HG02870 (cell line): ENCODE data around the gene MED12L.

ENCODE experiments used
- ATAC-seq: cut with Tn5 transposase; IDR thresholded peaks from one replicate; pipeline ENCODE4 v1.9.1; 2021; ENCODE audit warnings: mild to moderate bottlenecking, moderate library complexity; ENCODE audit not compliant: unreplicated experiment

Gene MED12L

DNA sequence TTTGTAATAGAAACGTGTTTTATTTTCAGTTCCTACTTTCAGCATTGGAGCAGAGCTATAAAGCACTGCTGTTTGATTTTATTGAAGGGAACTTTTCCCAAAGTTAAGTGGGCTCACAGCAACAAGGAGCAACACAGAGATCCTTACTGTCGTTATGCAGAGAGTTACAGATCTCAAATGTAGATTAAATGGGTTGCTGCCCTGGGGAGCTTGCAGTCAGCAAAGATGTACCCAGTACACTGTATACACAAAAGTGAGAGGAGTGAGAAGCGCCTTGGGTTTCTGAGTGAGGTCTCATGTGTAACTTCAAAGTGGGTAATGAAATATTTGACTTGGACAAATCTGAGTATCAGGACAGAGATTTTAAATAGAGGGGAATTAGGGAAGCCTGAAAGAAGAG, 47.7 kb downstream of the MED12L start:
- no peak for ATAC-seq

DNA sequence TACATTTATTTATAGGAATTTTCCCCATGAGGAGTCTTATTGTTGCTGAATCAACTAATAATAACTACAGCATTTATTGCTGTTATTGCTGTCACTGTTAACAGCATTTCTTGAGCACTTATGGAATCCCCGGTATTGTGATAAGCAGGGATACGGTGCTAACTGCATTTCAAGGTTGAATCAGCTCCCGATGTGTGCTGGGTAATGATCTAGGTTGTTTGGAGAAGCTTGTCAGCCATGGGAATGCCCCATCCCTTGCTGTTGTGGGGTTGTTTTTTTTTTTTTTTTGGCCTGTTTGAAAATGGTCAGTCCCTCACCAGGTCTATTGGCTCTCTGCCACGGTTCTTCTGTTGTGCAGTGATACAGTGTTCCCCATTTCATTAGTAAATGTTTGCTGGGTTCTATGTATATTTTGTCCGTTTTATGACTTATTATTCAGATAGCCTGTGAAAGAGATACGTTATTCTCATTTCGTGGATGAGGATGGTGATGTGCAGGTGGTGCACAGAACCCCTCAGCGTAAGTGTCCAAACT, 48.5 kb downstream of the MED12L start:
- ATAC-seq, result no peak

DNA sequence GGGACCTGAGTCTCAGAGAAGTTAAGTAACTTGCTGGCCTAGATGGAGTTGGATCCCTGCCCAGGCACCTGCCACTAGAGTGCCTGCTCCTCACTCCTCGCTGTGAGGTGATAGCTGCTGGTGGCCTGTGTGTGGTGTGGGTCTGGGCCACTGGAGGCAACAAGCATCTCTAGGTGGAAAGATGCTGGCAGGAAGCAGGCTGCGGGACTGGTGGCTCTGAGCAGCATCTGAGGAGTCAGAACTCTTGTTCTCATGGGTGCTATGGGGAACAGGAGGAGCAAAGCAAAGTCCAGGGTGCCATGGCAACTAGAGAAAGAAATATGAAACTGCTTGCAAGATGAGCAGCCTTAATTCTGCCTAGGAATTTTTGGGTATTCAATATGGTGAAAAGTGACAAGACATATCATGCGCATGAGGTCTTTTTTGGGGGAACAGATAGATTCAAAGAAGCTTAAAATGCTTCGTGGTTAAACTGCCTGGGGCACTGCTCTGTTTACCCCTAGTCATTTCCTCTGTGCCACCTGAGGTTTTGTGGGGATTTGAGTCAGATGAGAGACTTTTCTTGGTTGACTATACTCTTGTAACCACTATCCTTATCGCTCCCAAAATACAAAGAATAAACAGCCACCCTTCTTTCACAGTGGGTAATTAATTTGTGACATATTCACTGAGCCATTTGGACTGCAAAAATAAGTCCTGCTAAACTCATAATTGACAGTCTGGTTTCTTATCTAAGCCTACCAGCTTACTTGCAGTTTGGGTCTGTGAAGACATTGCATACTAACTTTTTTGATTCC, 50.3 kb downstream of the MED12L start:
- ATAC-seq, result peak; percentile 54

DNA sequence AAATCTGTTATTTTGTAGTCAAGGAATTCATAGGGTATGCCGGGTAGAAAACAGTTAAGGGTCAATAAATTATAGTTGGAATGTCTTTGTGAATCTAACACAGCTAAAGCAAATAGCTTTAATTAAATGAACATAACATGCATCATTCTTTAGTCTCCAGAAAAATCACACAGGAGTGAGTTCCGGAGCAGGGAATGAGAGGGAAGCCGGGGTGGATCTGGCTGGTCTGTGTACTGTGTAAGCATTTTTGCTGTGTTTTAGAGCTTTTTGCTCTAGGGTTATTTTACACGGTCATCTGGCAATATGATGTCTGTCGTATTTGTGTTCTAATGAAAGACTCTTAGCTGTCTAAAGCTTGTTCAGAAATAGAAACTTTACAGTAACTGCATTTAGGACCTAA, 57.5 kb downstream of the MED12L start:
- ATAC-seq, result no peak

DNA sequence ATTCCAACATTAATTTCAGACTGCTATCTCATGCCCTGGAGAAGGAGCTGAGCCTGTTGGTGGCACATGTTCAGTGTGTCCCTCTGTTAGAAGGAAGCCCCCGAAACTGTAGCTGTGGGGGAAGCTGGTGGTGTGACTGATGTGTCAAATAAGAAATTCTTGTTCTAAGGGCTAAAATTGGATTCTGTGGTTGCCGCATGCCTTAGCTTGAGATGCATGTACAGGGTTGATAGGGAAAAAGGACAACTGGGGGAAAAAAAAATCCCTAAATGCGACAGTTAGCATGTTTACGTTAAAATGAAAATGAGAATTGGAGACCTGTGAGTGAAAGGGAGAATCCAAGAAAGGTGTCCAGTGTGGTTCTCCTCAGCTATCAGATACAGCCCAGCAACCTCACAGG, 58.6 kb downstream of the MED12L start:
- no peak for ATAC-seq

DNA sequence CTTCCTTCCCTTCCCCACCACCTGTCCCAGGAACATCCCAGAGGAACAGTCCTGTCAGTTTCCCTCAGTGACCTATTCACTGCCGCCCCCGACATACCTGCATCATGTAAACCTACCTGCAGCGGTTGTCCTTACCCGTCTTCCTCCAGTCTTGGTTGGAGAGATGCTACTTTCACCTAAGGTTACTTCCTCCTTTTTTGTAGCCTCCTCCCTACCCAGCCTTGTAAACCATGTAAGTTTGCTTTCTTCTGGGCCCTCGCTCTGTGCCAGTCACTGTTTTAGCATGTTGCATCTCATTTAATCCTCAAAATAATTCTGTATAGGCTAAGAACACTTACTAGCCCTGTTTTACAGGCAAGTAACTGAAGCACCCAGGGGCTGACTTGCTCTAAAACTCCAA, 59.3 kb downstream of the MED12L start:
- no peak for ATAC-seq

DNA sequence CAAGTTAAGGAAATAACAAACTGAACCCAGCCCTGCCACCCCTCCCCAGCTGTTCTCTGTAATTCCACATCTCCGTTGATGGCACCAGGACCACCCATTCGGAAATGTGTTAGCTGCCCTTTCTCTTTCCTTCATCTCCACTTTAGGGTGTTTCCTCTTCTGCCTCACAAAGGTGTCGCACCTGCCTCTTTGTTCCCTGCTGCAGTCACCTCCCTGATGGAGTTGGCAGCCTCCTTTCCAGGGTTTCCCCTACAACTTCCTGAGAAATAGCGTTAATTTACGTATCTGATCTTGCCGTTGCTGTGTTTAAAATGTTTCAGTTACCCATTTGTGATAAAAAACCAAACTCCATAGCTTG, 60.2 kb downstream of the MED12L start:
- ATAC-seq, result no peak

DNA sequence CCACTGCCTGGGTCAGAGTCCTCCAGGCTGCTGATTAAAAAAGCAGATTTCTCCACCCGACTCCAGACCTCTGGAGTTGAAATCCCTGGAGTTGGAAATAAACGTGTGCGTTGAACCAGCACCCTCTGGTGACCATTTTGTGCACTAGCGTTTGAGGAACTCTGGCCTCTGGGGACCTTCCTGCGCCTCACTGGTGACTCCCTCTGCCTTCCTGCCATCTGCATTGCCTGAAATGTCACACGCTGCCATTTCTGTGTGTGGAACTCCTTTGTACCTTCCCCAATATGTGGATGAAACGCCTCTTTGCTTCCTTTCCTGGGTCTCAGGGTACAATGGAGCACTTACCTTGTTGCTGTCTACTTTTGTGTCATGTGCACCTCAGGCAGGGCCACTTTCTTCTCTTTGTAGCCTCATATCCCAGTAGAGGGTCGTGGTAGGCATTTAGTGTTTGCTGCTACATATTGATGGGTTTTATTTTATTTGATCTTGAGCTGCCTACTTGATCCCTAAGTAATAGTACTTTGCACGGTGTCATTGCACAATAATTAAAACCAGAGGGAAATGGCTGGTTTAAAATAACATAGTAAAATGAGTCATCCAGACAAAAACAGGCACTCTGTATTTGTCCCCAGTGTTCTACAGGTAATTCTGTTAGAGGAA, 60.7 kb downstream of the MED12L start:
- peak; percentile 93 for ATAC-seq

DNA sequence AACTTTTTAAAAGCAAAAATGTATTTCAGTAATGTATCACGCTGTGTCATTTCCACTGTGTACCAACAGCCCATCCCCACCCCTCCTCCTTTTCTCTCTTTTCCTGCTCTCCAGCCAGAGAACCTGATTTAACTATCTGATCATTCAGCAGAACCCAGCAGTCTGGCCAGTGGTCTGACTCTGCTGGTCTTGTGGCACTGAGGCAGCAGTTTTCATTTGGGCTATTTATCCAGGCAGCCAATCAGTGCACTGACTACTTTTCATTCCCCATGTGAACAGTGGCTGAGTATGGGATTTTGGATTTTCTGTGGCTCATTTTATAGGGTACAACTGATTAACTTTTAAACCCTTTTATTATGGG, 61.2 kb downstream of the MED12L start:
- ATAC-seq, result no peak

DNA sequence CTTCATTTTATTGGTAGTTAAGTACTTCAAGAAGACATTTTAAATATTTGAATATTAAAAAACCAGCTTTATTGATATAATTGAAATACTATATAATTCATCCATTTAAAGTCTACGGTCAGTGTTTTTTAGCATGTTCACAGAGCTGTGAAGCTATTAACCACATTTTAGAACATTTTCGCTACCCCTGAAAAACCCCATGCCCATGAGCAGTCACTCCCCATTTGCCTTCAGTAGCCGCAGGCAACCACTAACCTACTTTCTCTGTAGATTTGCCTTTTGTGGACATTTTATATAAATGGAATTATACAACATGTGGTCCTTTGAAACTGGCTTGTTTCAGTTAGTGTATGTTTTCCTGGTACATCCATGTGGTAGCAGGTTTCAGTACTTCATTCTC, 61.8 kb downstream of the MED12L start:
- no peak for ATAC-seq

DNA sequence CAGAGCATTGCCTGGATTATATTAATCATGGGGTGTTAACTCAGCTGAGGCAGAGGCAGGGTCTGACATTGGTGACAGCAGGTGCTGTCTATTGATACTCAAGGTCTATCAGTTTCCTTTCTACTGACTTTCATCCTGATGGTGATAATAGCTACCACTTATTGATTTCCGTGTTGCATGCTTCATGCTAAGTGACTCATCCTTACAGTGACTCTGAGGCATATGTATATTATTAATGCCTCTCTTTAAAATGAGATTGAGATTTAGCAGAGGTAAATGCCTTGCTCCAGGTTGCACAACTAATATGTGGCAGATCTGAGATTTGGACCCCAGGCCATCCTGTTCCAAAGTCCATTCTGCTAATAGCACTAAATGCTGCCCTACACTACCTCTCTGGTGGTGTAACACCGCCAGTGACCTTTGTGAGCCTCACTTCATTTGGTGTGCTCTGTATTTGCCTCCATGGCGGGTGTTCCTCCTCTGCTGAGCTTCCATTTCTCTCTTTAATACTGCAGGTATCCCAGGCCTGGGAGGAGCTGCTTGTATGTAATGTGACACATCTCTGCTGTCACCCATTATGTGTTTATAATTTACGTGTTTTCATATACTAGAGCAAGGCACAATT, 67.1 kb downstream of the MED12L start:
- ATAC-seq, result no peak

DNA sequence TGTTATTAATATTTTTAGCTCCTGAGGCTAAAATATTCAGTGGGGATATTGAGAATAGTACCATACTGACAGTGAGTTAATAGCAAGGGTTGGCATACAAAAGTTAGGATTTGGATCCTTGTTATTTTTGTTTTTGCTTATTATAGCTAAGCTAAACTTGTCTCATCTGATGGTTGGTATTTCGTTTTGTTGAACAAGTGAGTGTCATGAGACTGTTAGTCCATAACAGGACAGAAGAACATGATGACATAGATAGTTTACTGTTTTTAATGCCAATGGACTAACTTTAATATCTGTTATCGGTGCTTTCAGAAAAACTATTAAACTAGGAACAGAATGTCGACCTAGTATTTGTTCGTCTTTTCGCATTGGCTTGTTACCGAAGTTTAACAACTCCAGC, 69.1 kb downstream of the MED12L start:
- no peak for ATAC-seq

DNA sequence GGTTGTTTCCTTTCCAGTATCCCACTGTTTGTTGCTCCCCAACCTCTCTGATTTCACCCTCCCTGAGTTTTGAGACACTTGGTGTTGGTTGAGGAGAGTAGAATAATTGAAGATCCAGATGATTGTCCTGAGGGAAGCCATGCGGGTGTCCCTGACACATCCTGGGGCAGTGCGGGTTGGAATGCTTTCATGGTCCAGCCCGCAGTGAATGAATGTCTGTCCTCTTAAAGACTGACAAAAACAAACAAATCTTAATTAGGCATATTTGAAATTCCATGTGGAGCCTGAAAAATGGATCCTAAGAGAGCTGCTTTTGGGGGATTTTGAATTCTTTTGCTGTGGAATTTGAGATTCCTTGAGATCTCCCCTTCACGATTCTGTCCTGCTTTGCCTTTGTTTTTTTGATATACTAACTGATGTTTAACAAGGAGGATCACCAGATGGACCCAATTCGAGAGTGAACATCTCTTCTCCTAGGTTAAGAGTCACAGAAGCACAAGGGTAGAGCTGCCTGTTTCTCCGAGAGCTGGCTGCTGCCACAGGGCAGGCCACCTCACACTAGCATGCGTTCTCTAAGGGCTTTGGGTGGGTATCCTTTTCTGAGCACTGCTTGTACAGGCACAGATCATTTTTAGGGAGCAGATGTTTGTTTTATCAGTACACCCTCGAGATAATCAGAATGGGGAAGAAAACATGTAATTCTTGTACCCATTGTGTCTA, 70.1 kb downstream of the MED12L start:
- ATAC-seq, result no peak

DNA sequence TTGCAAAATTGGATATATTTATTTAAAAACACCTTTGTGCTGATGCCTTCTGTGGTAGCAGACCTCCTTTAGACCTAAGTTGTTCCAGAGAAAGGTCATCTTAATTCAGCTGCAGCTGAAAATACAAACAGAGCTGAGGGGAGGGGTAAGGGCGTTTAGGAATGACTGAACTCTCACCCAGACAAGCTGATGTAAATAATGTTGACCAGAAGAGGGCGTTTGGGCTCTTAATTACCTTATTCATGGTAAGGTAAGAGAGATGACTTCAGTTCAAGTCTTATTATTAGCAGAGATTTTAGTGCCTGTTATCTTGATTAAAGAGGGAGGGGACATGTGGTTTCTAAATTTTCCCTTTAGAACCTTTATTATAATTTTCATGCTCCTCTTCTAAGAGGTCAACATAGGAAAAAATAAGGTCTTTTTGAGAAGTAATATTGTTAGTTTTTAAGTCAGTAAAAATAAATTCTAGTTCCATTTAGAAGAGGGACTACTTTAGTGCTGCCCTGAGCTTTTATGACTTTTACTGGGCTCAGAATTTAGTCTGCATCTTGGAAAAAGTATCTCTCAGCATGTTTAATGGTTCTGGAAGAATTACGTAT, 71.3 kb downstream of the MED12L start:
- ATAC-seq, result peak; percentile 82

DNA sequence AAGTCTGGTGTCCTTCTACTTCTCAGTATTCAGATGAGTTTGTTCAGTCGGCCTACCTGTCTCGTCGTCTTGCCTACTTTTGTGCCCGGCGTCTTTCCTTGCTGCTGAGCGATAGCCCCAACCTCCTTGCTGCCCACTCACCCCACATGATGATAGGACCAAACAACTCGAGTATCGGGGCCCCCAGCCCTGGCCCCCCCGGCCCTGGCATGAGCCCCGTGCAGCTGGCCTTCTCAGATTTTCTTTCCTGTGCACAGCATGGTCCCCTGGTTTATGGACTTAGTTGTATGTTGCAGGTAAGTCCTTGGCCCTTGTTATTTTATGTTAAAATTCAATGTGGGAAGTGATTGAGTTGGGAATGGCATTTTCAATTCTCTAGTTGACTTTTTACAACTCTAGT, 74.3 kb downstream of the MED12L start:
- no peak for ATAC-seq

DNA sequence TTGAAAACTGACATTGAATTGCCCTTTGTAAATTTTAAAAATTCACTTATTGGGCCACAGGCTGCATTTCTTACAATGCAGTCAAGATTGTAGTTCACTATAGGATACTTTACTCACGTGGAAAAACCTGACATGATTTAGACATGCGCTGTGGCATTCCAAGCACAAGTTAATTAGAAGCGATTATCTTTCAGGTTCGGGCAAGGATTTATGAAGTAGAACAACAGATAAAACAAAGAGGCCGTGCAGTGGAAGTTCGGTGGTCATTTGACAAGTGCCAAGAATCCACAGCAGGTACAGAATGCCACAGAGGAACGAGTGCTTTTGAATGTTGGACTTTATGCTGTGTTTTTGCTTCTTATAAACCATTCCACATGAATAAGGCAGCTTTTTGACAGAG, 79.8 kb downstream of the MED12L start:
- no peak for ATAC-seq

DNA sequence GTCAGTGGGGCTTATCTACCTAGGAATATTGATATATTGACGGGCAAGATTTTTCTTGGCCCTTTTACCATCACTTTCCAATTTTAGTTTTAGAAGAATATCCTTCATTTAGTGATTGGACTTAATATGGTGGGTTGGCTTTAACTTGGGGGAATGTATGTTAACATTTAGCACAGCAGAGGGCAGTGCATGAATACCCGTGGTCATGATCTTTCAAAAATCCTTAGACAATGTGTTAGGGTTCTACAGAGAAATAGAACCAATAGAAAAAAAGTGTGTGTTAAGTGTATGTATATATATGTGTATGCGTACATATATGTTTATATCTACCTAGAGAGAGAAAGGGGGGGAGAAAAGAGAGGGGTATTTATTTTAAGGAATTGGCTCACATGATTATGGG, 80.7 kb downstream of the MED12L start:
- ATAC-seq, result no peak

DNA sequence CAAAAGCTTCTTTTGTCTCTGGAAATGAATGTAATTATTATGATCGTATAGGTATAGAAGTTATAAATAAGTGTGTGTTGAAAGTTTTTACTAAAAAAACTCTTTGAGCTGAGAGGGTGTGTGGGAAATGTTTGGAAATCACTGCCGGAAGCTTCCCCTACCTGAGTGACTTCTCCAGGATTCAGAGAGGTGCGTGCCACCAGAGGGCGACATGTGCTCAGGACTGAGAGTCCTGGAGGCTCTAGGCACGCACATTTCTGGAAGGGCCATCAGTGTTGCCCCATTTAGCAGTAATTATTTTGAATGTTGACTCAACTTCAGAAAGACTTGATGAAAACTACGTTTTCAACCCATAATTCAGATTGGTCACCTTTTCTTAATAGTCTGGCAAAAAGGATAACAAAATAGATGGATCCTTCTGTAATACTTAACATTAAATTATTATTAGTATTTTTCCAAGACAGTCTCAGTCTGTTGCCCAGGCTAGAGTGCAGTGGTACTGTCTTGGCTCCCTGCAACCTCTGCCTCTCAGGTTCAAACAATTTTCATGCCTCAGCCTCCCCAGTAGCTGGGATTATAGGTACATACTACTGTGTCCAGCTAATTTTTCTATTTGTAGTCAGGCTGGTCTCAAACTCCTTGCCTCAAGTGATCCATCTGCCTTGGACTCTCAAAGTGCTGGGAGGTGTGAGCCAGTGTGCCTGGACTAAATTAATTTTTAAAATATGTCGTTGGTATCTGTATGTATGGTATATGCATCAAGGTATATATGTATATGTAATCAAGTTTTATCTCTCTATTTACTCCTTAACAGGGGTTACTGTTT, 83.0 kb downstream of the MED12L start:
- ATAC-seq, result peak; percentile 46

DNA sequence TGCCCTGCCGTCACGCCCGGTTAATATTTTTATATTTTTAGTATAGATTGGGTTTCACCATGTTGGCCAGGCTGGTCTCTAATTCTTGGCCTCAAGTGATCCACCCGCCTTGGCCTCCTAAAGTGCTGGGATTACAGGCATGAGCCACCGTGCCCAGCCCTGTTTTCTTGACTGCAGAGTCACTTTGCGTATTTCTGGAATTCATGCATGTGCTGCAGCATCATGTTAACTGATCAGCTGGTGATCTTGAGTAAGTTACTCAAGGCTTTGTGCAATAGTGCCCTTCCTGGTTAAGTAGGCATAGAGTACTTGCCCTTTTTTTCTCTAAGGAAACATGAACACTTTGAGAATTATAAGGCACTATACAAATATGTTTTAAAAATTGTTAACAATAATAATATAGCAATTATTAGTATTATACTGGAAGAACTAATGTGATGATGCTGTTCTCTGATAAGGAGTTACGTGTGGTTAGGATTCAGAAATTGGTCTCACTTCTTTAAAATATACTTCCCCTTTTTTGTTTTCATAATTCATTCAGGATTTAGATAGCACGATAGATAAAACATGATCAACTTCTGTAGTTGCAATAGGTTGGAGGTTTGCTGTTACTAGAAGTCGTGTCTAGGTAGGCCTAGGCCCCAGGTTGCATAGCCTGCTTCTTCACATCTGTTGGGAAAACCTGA, 83.9 kb downstream of the MED12L start:
- peak; percentile 37 for ATAC-seq
